Forelimb muscle (tissue), 1 donor: ENCODE measurements around the gene ACMSD. TPM values are rescaled to one million over a fixed set of nuclear protein-coding genes. Genes with fewer than 3 reads are reported as not detected.
"Not testable (repeated sequence)": the region's sequence is repeated elsewhere in the genome, so short reads cannot be mapped to it uniquely, and the experiment has no call there.

ENCODE experiments used
- DNase-seq: peaks from one replicate; pipeline ENCODE4 v3.0.0-alpha.2; 2013; ENCODE audit warnings: low read depth
- polyA plus RNA-seq: library from polyadenylated mRNA; unstranded; fragments of 120-200 nt; gene quantifications from one replicate; pipeline ENCODE4 v1.2.1, GENCODE V29; 2013; ENCODE audit not compliant: insufficient read length

Gene ACMSD
- polyA plus RNA-seq, 1 donor: 0.44 TPM

- DNase-seq: no peak
Observed at GRCh38 chr2:134906726-134907125, 68.3 kb downstream of the ACMSD start.

- not testable (repeated sequence) for DNase-seq
Observed at GRCh38 chr2:134907441-134908116, 69.2 kb downstream of the ACMSD start.

- DNase-seq: no peak
Observed at GRCh38 chr2:134910763-134911399, 72.5 kb downstream of the ACMSD start.

- DNase-seq: no peak
Observed at GRCh38 chr2:134911400-134911785, 73.0 kb downstream of the ACMSD start.

- DNase-seq: no peak
Observed at GRCh38 chr2:134912361-134912760, 73.9 kb downstream of the ACMSD start.

- no peak for DNase-seq
Observed at GRCh38 chr2:134917360-134917865, 79.0 kb downstream of the ACMSD start.

GRCh38 chr2:134917888-134918525, 79.6 kb downstream of the ACMSD start:
- peak; percentile 76 for DNase-seq

GRCh38 chr2:134918526-134919340, 80.3 kb downstream of the ACMSD start, which contains the start of gene CCNT2:
Gene CCNT2, plus strand, starts transcription at chr2:134918822. Its CDS starts 33 bp downstream, at chr2:134918855.
- DNase-seq: peak; percentile 91

GRCh38 chr2:134919341-134920210, 81.2 kb downstream of the ACMSD start:
- no peak for DNase-seq

GRCh38 chr2:134924912-134925311, 86.5 kb downstream of the ACMSD start:
- DNase-seq: no peak

GRCh38 chr2:134926231-134926931, 88.0 kb downstream of the ACMSD start:
- DNase-seq: no peak

GRCh38 chr2:134927195-134927594, 88.8 kb downstream of the ACMSD start:
- DNase-seq: no peak

- no peak for DNase-seq
Observed at GRCh38 chr2:134932864-134933526, 94.6 kb downstream of the ACMSD start.

GRCh38 chr2:134933732-134934131, 95.3 kb downstream of the ACMSD start:
- no peak for DNase-seq

GRCh38 chr2:134934150-134934549, 95.7 kb downstream of the ACMSD start:
- DNase-seq: no peak

GRCh38 chr2:134934641-134935040, 96.2 kb downstream of the ACMSD start:
- no peak for DNase-seq

GRCh38 chr2:134936691-134937090, 98.3 kb downstream of the ACMSD start:
- DNase-seq: no peak

GRCh38 chr2:134943540-134943939, 105.1 kb downstream of the ACMSD start:
- DNase-seq: no peak

- no peak for DNase-seq
Observed at GRCh38 chr2:134944975-134945374, 106.6 kb downstream of the ACMSD start.

- no peak for DNase-seq
Observed at GRCh38 chr2:134946073-134946472, 107.7 kb downstream of the ACMSD start.
